Measurements from ENCODE around the gene KLK7.

The KLK7 gene

GRCh38 chr19:51023946-51024345 lies 40.2 kb upstream of the KLK7 start:
- H3K4me1 ChIP-seq (ENCODE audit: control insufficient read depth, insufficient read depth, low read length): peaks cover 6% of the 10 kb centered on the region
- H3K27me3 ChIP-seq (ENCODE audit: control insufficient read depth, insufficient read depth, low read length): peaks cover 12% of the 10 kb centered on the region
- H3K9ac ChIP-seq (ENCODE audit: low read depth, low read length): no peak overlapping the region

GRCh38 chr19:51022526-51022925 lies 38.8 kb upstream of the KLK7 start:
- peaks cover 20% of the 10 kb centered on the region for H3K27me3 ChIP-seq (ENCODE audit: control insufficient read depth, insufficient read depth, low read length)
- H3K9me3 ChIP-seq (ENCODE audit: control insufficient read depth, insufficient read depth, low read length): no peaks in the 10 kb centered on the region
- H3K4me3 ChIP-seq (ENCODE audit: low read depth, low read length): no peak overlapping the region
- H3K4me1 ChIP-seq (ENCODE audit: control insufficient read depth, insufficient read depth, low read length): peaks cover 6% of the 10 kb centered on the region
- no peaks in the 10 kb centered on the region for H3K36me3 ChIP-seq (ENCODE audit: control insufficient read depth, insufficient read depth, low read length)
- no peak overlapping the region for H3K9ac ChIP-seq (ENCODE audit: low read depth, low read length)

More at GRCh38 chr19:51023946-51024345, 40.2 kb upstream of the KLK7 start:
- no peaks in the 10 kb centered on the region for H3K36me3 ChIP-seq (ENCODE audit: control insufficient read depth, insufficient read depth, low read length)
- no peaks in the 10 kb centered on the region for H3K9me3 ChIP-seq (ENCODE audit: control insufficient read depth, insufficient read depth, low read length)
- no peak overlapping the region for H3K4me3 ChIP-seq (ENCODE audit: low read depth, low read length)

- Histone ChIP-seq H3K4me1 (ENCODE audit: control insufficient read depth, insufficient read depth, low read length) (peaks cover 3% of the 10 kb centered on the region), H3K27me3 (ENCODE audit: control insufficient read depth, insufficient read depth, low read length) (peaks cover 26% of the 10 kb centered on the region), H3K4me3 (ENCODE audit: low read depth, low read length) (no peak overlapping the region), H3K36me3 (ENCODE audit: control insufficient read depth, insufficient read depth, low read length) (no peaks in the 10 kb centered on the region), H3K9ac (ENCODE audit: low read depth, low read length) (no peak overlapping the region), H3K9me3 (ENCODE audit: control insufficient read depth, insufficient read depth, low read length) (no peaks in the 10 kb centered on the region)
Observed at GRCh38 chr19:51020988-51021651, 37.4 kb upstream of the KLK7 start.

GRCh38 chr19:51019544-51019925 lies 35.8 kb upstream of the KLK7 start, which contains the start of gene KLK10:
Gene KLK10 (minus strand): TSS chr19:51019709. CDS start chr19:51019130, 579 bp downstream.
- H3K4me3 ChIP-seq (ENCODE audit: low read depth, low read length): peak within 1 kb of the TSS; percentile 59
- peaks cover 26% of the 10 kb centered on the region for H3K27me3 ChIP-seq (ENCODE audit: control insufficient read depth, insufficient read depth, low read length)
- H3K4me1 ChIP-seq (ENCODE audit: control insufficient read depth, insufficient read depth, low read length): no peaks in the 10 kb centered on the region
- H3K9ac ChIP-seq (ENCODE audit: low read depth, low read length): no peak within 1 kb of the TSS
- H3K36me3 ChIP-seq (ENCODE audit: control insufficient read depth, insufficient read depth, low read length): no peaks in the 10 kb centered on the region
- H3K9me3 ChIP-seq (ENCODE audit: control insufficient read depth, insufficient read depth, low read length): no peaks in the 10 kb centered on the region

GRCh38 chr19:51018745-51019543 lies 35.2 kb upstream of the KLK7 start:
- H3K36me3 ChIP-seq (ENCODE audit: control insufficient read depth, insufficient read depth, low read length): no peaks in the 10 kb centered on the region
- H3K9ac ChIP-seq (ENCODE audit: low read depth, low read length): no peak overlapping the region
- H3K27me3 ChIP-seq (ENCODE audit: control insufficient read depth, insufficient read depth, low read length): peaks cover 26% of the 10 kb centered on the region
- no peaks in the 10 kb centered on the region for H3K9me3 ChIP-seq (ENCODE audit: control insufficient read depth, insufficient read depth, low read length)
- no peaks in the 10 kb centered on the region for H3K4me1 ChIP-seq (ENCODE audit: control insufficient read depth, insufficient read depth, low read length)
- H3K4me3 ChIP-seq (ENCODE audit: low read depth, low read length): peak overlapping the region; percentile 59

GRCh38 chr19:51016798-51017683 lies 33.3 kb upstream of the KLK7 start:
- H3K36me3 ChIP-seq (ENCODE audit: control insufficient read depth, insufficient read depth, low read length): no peaks in the 10 kb centered on the region
- H3K4me3 ChIP-seq (ENCODE audit: low read depth, low read length): peak overlapping the region; percentile 76
- H3K9me3 ChIP-seq (ENCODE audit: control insufficient read depth, insufficient read depth, low read length): no peaks in the 10 kb centered on the region
- no peaks in the 10 kb centered on the region for H3K4me1 ChIP-seq (ENCODE audit: control insufficient read depth, insufficient read depth, low read length)
- H3K27me3 ChIP-seq (ENCODE audit: control insufficient read depth, insufficient read depth, low read length): peaks cover 26% of the 10 kb centered on the region
- no peak overlapping the region for H3K9ac ChIP-seq (ENCODE audit: low read depth, low read length)

GRCh38 chr19:51015691-51016267 lies 32.1 kb upstream of the KLK7 start:
- Histone ChIP-seq H3K4me1 (ENCODE audit: control insufficient read depth, insufficient read depth, low read length) (no peaks in the 10 kb centered on the region), H3K27me3 (ENCODE audit: control insufficient read depth, insufficient read depth, low read length) (peaks cover 26% of the 10 kb centered on the region)

GRCh38 chr19:51014242-51014641 lies 30.5 kb upstream of the KLK7 start:
- Histone ChIP-seq H3K9me3 (ENCODE audit: control insufficient read depth, insufficient read depth, low read length) (no peaks in the 10 kb centered on the region), H3K27me3 (ENCODE audit: control insufficient read depth, insufficient read depth, low read length) (peaks cover 18% of the 10 kb centered on the region), H3K4me1 (ENCODE audit: control insufficient read depth, insufficient read depth, low read length) (no peaks in the 10 kb centered on the region), H3K36me3 (ENCODE audit: control insufficient read depth, insufficient read depth, low read length) (no peaks in the 10 kb centered on the region), H3K4me3 (ENCODE audit: low read depth, low read length) (no peak overlapping the region), H3K9ac (ENCODE audit: low read depth, low read length) (no peak overlapping the region)

More at GRCh38 chr19:51015691-51016267, 32.1 kb upstream of the KLK7 start:
- Histone ChIP-seq H3K9ac (ENCODE audit: low read depth, low read length) (no peak overlapping the region), H3K9me3 (ENCODE audit: control insufficient read depth, insufficient read depth, low read length) (no peaks in the 10 kb centered on the region), H3K36me3 (ENCODE audit: control insufficient read depth, insufficient read depth, low read length) (no peaks in the 10 kb centered on the region), H3K4me3 (ENCODE audit: low read depth, low read length) (no peak overlapping the region)

GRCh38 chr19:51012661-51013190 lies 29.0 kb upstream of the KLK7 start:
- H3K27me3 ChIP-seq (ENCODE audit: control insufficient read depth, insufficient read depth, low read length): peaks cover 8% of the 10 kb centered on the region
- H3K9ac ChIP-seq (ENCODE audit: low read depth, low read length): no peak overlapping the region
- H3K4me1 ChIP-seq (ENCODE audit: control insufficient read depth, insufficient read depth, low read length): no peaks in the 10 kb centered on the region
- no peaks in the 10 kb centered on the region for H3K36me3 ChIP-seq (ENCODE audit: control insufficient read depth, insufficient read depth, low read length)
- H3K4me3 ChIP-seq (ENCODE audit: low read depth, low read length): no peak overlapping the region
- no peaks in the 10 kb centered on the region for H3K9me3 ChIP-seq (ENCODE audit: control insufficient read depth, insufficient read depth, low read length)

- H3K36me3 ChIP-seq (ENCODE audit: control insufficient read depth, insufficient read depth, low read length): no peaks in the 10 kb centered on the region
- no peak overlapping the region for H3K4me3 ChIP-seq (ENCODE audit: low read depth, low read length)
- no peak overlapping the region for H3K9ac ChIP-seq (ENCODE audit: low read depth, low read length)
- H3K27me3 ChIP-seq (ENCODE audit: control insufficient read depth, insufficient read depth, low read length): no peaks in the 10 kb centered on the region
- no peaks in the 10 kb centered on the region for H3K4me1 ChIP-seq (ENCODE audit: control insufficient read depth, insufficient read depth, low read length)
- no peaks in the 10 kb centered on the region for H3K9me3 ChIP-seq (ENCODE audit: control insufficient read depth, insufficient read depth, low read length)
Observed at GRCh38 chr19:51010066-51010795, 26.5 kb upstream of the KLK7 start.
